ENCODE data around the gene DNER.

Gene DNER

GRCh38 chr2:229490167-229490566, 224.2 kb downstream of the DNER start:
- no CpG with 5 or more reads among the region's 1 CpG for WGBS (ENCODE audit: extremely low coverage, insufficient coverage, insufficient read length)
- H3K79me1 ChIP-seq (ENCODE audit: low read length), result no peaks in the 10 kb centered on the region
- H4K12ac ChIP-seq (ENCODE audit: low read depth, low read length), result no peak overlapping the region
- peaks cover 2% of the 10 kb centered on the region for H3K9me3 ChIP-seq (ENCODE audit: insufficient read depth, low read depth, low read length)
- H3K4ac ChIP-seq (ENCODE audit: low read depth, low read length), result no peak overlapping the region
- DNase-seq, result no peak
- no peak overlapping the region for H2AFZ ChIP-seq (ENCODE audit: insufficient read depth, low read length, poor library complexity)
- no peak overlapping the region for H2BK120ac ChIP-seq (ENCODE audit: insufficient read depth, low read length, poor library complexity)
- no peak overlapping the region for H4K8ac ChIP-seq (ENCODE audit: low read depth, low read length)
- no peaks in the 10 kb centered on the region for H3K36me3 ChIP-seq (ENCODE audit: control insufficient read depth in 1 of 2, insufficient read depth in 2 of 2, low read length in 2 of 2)
- no peak overlapping the region for H3K27ac ChIP-seq (ENCODE audit: low read depth, low read length)
- H3K4me3 ChIP-seq (ENCODE audit: low read depth, low read length), result no peak overlapping the region
- no peak overlapping the region for H2AK5ac ChIP-seq (ENCODE audit: low read length)
- no peak overlapping the region for H4K91ac ChIP-seq (ENCODE audit: low read depth, low read length)
- no peak overlapping the region for H2BK5ac ChIP-seq (ENCODE audit: low read depth, low read length, poor library complexity)
- no peaks in the 10 kb centered on the region for H3K79me2 ChIP-seq (ENCODE audit: control insufficient read depth, insufficient read depth, low read length, poor library complexity)
- no peak overlapping the region for H3K14ac ChIP-seq (ENCODE audit: low read length)
- H2BK12ac ChIP-seq (ENCODE audit: low read length), result no peak overlapping the region
- no peaks in the 10 kb centered on the region for H3K27me3 ChIP-seq (ENCODE audit: insufficient read depth, low read length)
- H3K9ac ChIP-seq (ENCODE audit: low read length), result no peak overlapping the region
- no peak overlapping the region for H3K18ac ChIP-seq (ENCODE audit: low read length)
- H3K4me2 ChIP-seq (ENCODE audit: low read length), result no peak overlapping the region
- H3K23ac ChIP-seq (ENCODE audit: low read length), result no peak overlapping the region
- no peaks in the 10 kb centered on the region for H3K4me1 ChIP-seq (ENCODE audit: control insufficient read depth in 1 of 2, insufficient read depth in 2 of 2, low read length in 2 of 2)

DNA sequence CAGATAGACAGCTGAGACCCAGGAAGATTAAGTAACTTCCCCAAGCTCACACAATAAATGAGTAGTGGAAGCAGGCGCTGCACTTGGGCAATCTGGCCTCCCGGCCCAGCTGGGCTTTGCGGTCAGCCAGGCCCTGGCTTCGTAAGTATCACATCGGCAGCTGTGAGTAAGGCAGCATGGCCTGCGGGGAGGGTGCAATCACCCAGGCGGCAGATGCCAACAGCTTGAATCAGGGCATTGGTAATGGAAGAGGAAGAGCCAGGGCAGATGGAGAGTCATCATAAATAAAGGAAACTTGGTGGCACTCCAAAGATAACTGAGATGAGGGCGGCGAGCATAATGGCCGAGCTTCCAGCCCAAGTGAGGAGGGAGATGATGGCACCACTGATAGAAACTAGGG, 225.3 kb downstream of the DNER start:
- H3K14ac ChIP-seq (ENCODE audit: low read length), result no peak overlapping the region
- H4K8ac ChIP-seq (ENCODE audit: low read depth, low read length), result no peak overlapping the region
- H3K79me2 ChIP-seq (ENCODE audit: control insufficient read depth, insufficient read depth, low read length, poor library complexity), result no peaks in the 10 kb centered on the region
- H3K27me3 ChIP-seq (ENCODE audit: insufficient read depth, low read length), result no peaks in the 10 kb centered on the region
- no peak overlapping the region for H2BK12ac ChIP-seq (ENCODE audit: low read length)
- no peak overlapping the region for H3K23ac ChIP-seq (ENCODE audit: low read length)
- H3K4me3 ChIP-seq (ENCODE audit: low read depth, low read length), result no peak overlapping the region
- H3K79me1 ChIP-seq (ENCODE audit: low read length), result no peaks in the 10 kb centered on the region
- no peak overlapping the region for H4K91ac ChIP-seq (ENCODE audit: low read depth, low read length)
- H3K9ac ChIP-seq (ENCODE audit: low read length), result no peak overlapping the region
- peak; percentile 90 to 96 for DNase-seq
- no CpG with 5 or more reads among the region's 10 CpGs for WGBS (ENCODE audit: extremely low coverage, insufficient coverage, insufficient read length)
- peaks cover 2% of the 10 kb centered on the region for H3K9me3 ChIP-seq (ENCODE audit: insufficient read depth, low read depth, low read length)
- no peak overlapping the region for H3K4me2 ChIP-seq (ENCODE audit: low read length)
- H4K12ac ChIP-seq (ENCODE audit: low read depth, low read length), result no peak overlapping the region
- H3K4ac ChIP-seq (ENCODE audit: low read depth, low read length), result no peak overlapping the region
- H3K18ac ChIP-seq (ENCODE audit: low read length), result no peak overlapping the region
- H2BK120ac ChIP-seq (ENCODE audit: insufficient read depth, low read length, poor library complexity), result no peak overlapping the region
- H3K27ac ChIP-seq (ENCODE audit: low read depth, low read length), result no peak overlapping the region
- no peak overlapping the region for H2AK5ac ChIP-seq (ENCODE audit: low read length)
- H2AFZ ChIP-seq (ENCODE audit: insufficient read depth, low read length, poor library complexity), result no peak overlapping the region
- H3K4me1 ChIP-seq (ENCODE audit: control insufficient read depth in 1 of 2, insufficient read depth in 2 of 2, low read length in 2 of 2), result no peaks in the 10 kb centered on the region
- H3K36me3 ChIP-seq (ENCODE audit: control insufficient read depth in 1 of 2, insufficient read depth in 2 of 2, low read length in 2 of 2), result no peaks in the 10 kb centered on the region
- no peak overlapping the region for H2BK5ac ChIP-seq (ENCODE audit: low read depth, low read length, poor library complexity)

DNA sequence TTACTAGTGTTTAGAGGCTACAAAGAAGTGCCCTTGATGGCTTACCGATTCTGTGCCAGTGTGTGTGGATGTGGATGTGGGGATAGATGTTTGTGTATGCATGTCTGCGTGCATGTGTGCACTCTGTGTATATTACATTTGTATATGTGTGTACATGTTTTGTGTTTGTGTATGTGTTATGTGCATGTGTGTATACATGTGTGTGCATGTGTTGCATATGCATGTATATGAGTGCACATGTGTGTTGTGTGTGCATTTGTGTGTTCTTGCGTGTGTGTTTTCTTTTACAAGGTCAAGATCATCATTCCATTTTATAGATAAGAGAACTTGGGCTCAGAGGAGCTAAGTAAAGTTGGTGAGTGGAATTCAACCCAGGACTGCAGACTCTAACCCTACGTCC, 226.1 kb downstream of the DNER start:
- Histone ChIP-seq H4K91ac (ENCODE audit: low read depth, low read length) (no peak overlapping the region), H3K4me1 (ENCODE audit: control insufficient read depth in 1 of 2, insufficient read depth in 2 of 2, low read length in 2 of 2) (no peaks in the 10 kb centered on the region), H2BK120ac (ENCODE audit: insufficient read depth, low read length, poor library complexity) (no peak overlapping the region), H3K9me3 (ENCODE audit: insufficient read depth, low read depth, low read length) (peaks cover 2% of the 10 kb centered on the region), H3K36me3 (ENCODE audit: control insufficient read depth in 1 of 2, insufficient read depth in 2 of 2, low read length in 2 of 2) (no peaks in the 10 kb centered on the region), H2AK5ac (ENCODE audit: low read length) (no peak overlapping the region), H4K8ac (ENCODE audit: low read depth, low read length) (no peak overlapping the region), H2BK12ac (ENCODE audit: low read length) (no peak overlapping the region), H3K79me2 (ENCODE audit: control insufficient read depth, insufficient read depth, low read length, poor library complexity) (no peaks in the 10 kb centered on the region), H3K27ac (ENCODE audit: low read depth, low read length) (no peak overlapping the region), H4K12ac (ENCODE audit: low read depth, low read length) (no peak overlapping the region), H3K79me1 (ENCODE audit: low read length) (no peaks in the 10 kb centered on the region), H3K4me3 (ENCODE audit: low read depth, low read length) (no peak overlapping the region), H2AFZ (ENCODE audit: insufficient read depth, low read length, poor library complexity) (no peak overlapping the region), H2BK5ac (ENCODE audit: low read depth, low read length, poor library complexity) (no peak overlapping the region), H3K4me2 (ENCODE audit: low read length) (no peak overlapping the region), H3K9ac (ENCODE audit: low read length) (no peak overlapping the region), H3K4ac (ENCODE audit: low read depth, low read length) (no peak overlapping the region), H3K27me3 (ENCODE audit: insufficient read depth, low read length) (no peaks in the 10 kb centered on the region), H3K23ac (ENCODE audit: low read length) (no peak overlapping the region), H3K14ac (ENCODE audit: low read length) (no peak overlapping the region), H3K18ac (ENCODE audit: low read length) (no peak overlapping the region)
- DNase-seq, result no peak
- no CpG with 5 or more reads among the region's 4 CpGs for WGBS (ENCODE audit: extremely low coverage, insufficient coverage, insufficient read length)

GRCh38 chr2:229486673-229487072, 227.7 kb downstream of the DNER start:
- no CpG with 5 or more reads among the region's 3 CpGs for WGBS (ENCODE audit: extremely low coverage, insufficient coverage, insufficient read length)

More at GRCh38 chr2:229486673-229487072, 227.7 kb downstream of the DNER start:
- Histone ChIP-seq H2BK12ac (ENCODE audit: low read length) (no peak overlapping the region), H3K4me2 (ENCODE audit: low read length) (no peak overlapping the region), H3K4ac (ENCODE audit: low read depth, low read length) (no peak overlapping the region), H3K79me1 (ENCODE audit: low read length) (no peaks in the 10 kb centered on the region), H3K9me3 (ENCODE audit: insufficient read depth, low read depth, low read length) (peaks cover 2% of the 10 kb centered on the region), H3K14ac (ENCODE audit: low read length) (no peak overlapping the region), H3K23ac (ENCODE audit: low read length) (no peak overlapping the region), H2AK5ac (ENCODE audit: low read length) (no peak overlapping the region), H3K4me3 (ENCODE audit: low read depth, low read length) (no peak overlapping the region), H2BK5ac (ENCODE audit: low read depth, low read length, poor library complexity) (no peak overlapping the region), H3K36me3 (ENCODE audit: control insufficient read depth in 1 of 2, insufficient read depth in 2 of 2, low read length in 2 of 2) (no peaks in the 10 kb centered on the region), H2AFZ (ENCODE audit: insufficient read depth, low read length, poor library complexity) (no peak overlapping the region), H4K12ac (ENCODE audit: low read depth, low read length) (no peak overlapping the region), H4K91ac (ENCODE audit: low read depth, low read length) (no peak overlapping the region), H3K79me2 (ENCODE audit: control insufficient read depth, insufficient read depth, low read length, poor library complexity) (no peaks in the 10 kb centered on the region), H3K27me3 (ENCODE audit: insufficient read depth, low read length) (no peaks in the 10 kb centered on the region), H2BK120ac (ENCODE audit: insufficient read depth, low read length, poor library complexity) (no peak overlapping the region), H3K9ac (ENCODE audit: low read length) (no peak overlapping the region), H3K27ac (ENCODE audit: low read depth, low read length) (no peak overlapping the region), H4K8ac (ENCODE audit: low read depth, low read length) (no peak overlapping the region), H3K4me1 (ENCODE audit: control insufficient read depth in 1 of 2, insufficient read depth in 2 of 2, low read length in 2 of 2) (no peaks in the 10 kb centered on the region), H3K18ac (ENCODE audit: low read length) (no peak overlapping the region)
- DNase-seq, result no peak

Data from trophoblast cell (in vitro differentiated cells and primary cell).